Measurements from ENCODE around the gene DIP2A. TPM values are rescaled to one million over a fixed set of nuclear protein-coding genes. Genes with fewer than 3 reads are reported as not detected.
A peak's percentile ranks its signal among the peaks of the same experiment; 100 is the strongest.
"Not testable (repeated sequence)": the region's sequence is repeated elsewhere in the genome, so short reads cannot be mapped to it uniquely, and the experiment has no call there.

Gene DIP2A
- total RNA-seq, 1 donor from 2014 or later, result 57.2 TPM

DNA sequence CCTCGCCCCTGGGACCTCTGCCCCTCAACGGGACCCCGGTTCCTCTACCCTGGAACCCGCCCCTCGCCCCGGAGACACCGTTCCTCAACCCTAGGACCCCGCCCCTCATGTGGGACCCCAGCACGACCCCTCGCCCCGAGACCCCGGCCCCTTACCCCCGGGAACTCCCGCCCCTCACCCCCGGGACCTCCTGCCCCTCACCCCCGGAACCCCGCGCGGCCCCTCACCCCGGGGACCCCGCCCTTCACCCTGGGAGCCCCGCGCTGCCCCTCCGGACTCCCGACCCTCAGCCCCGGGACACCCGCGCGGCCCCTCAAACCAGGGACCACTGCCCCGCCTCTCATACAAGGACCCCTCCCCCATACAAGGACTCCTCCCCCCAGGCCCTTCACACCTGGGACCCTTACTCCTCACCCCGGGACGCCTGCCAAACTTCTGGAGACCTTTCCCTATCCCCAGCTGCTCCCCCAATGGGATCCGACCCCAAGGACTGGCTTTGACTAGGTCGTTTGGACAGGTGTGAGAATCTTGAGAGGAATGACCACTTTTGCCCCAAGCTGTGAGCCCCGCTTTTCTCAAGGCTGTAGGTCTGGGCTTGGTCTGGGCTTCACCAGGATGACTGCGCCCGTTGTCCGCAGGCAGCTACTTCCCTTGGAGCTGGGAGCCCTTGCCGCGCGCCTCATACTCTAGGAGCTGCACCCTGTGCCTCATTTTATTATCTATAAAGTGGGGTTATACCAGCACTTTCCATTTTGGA, 843 bp downstream of the DIP2A start:
- no peaks in the 10 kb centered on the region for H3K27me3 Mint-ChIP-seq (ENCODE audit: low read depth)
- peaks cover 5% of the 10 kb centered on the region for H3K36me3 Mint-ChIP-seq
- peak overlapping the region; percentile 86 for H3K4me3 Mint-ChIP-seq
- TF ChIP-seq, protein P1, sequence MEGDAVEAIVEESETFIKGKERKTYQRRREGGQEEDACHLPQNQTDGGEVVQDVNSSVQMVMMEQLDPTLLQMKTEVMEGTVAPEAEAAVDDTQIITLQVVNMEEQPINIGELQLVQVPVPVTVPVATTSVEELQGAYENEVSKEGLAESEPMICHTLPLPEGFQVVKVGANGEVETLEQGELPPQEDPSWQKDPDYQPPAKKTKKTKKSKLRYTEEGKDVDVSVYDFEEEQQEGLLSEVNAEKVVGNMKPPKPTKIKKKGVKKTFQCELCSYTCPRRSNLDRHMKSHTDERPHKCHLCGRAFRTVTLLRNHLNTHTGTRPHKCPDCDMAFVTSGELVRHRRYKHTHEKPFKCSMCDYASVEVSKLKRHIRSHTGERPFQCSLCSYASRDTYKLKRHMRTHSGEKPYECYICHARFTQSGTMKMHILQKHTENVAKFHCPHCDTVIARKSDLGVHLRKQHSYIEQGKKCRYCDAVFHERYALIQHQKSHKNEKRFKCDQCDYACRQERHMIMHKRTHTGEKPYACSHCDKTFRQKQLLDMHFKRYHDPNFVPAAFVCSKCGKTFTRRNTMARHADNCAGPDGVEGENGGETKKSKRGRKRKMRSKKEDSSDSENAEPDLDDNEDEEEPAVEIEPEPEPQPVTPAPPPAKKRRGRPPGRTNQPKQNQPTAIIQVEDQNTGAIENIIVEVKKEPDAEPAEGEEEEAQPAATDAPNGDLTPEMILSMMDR (IDR thresholded peaks at IDR 0.05; ENCODE audit: unreplicated experiment), result no peak
- DNase-seq (ENCODE audit: low spot score in 2 of 2, unreplicated experiment in 2 of 2), result no peak
- H3K9me3 Mint-ChIP-seq, result no peaks in the 10 kb centered on the region
- H3K27ac Mint-ChIP-seq, result peak overlapping the region; percentile 71
- peaks cover 26% of the 10 kb centered on the region for H3K4me1 Mint-ChIP-seq

DNA sequence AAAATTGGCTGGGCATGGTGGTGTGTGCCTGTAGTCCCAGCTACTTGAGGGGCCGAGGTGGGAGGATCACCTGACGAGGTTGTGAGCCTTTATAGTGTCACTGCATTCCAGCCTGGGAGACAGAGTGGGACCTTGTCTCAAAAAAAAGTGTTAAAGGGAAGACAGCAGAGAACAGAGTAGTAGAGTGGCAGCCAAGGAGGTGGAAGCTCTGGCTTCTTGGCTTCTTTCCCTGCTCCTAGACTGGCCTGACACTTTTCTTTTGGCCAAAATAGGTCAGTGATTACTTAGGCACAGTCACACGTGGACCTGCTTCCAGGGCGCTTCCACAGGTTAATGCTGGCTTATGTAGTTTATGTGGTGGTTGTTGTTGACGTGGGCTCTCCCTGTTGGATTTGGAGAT, 3.2 kb downstream of the DIP2A start:
- Mint-ChIP-seq H3K27me3 (ENCODE audit: low read depth) (no peaks in the 10 kb centered on the region), H3K36me3 (peaks cover 2% of the 10 kb centered on the region), H3K27ac (no peak overlapping the region), H3K9me3 (no peaks in the 10 kb centered on the region), H3K4me1 (peaks cover 10% of the 10 kb centered on the region), H3K4me3 (no peak overlapping the region)
- TF ChIP-seq, protein P1 (IDR thresholded peaks at IDR 0.05; ENCODE audit: unreplicated experiment), result no peak
- no peak for DNase-seq (ENCODE audit: low spot score in 2 of 2, unreplicated experiment in 2 of 2)

DNA sequence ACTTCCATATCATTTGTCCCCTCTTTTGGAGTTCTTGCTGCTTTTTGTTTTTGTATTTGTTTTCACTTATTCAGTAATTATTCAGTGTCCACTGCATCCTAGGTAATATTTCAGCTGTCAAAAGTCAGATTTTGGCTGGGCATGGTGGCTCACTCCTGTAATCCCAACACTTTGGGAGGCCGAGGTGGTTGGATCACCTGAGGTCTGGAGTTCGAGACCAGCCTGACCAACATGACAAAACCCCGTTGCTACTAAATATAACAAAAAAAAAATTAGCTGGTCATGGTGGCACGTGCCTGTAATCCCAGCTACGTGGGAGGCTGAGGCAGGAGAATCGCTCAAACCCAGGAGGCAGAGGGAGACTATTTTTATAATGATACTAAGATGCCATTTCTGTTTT, 6.5 kb downstream of the DIP2A start:
- H3K9me3 Mint-ChIP-seq; H3K27me3 Mint-ChIP-seq (ENCODE audit: low read depth); H3K36me3 Mint-ChIP-seq; H3K27ac Mint-ChIP-seq; DNase-seq (ENCODE audit: low spot score in 2 of 2, unreplicated experiment in 2 of 2); H3K4me3 Mint-ChIP-seq; H3K4me1 Mint-ChIP-seq: not testable (repeated sequence)

DNA sequence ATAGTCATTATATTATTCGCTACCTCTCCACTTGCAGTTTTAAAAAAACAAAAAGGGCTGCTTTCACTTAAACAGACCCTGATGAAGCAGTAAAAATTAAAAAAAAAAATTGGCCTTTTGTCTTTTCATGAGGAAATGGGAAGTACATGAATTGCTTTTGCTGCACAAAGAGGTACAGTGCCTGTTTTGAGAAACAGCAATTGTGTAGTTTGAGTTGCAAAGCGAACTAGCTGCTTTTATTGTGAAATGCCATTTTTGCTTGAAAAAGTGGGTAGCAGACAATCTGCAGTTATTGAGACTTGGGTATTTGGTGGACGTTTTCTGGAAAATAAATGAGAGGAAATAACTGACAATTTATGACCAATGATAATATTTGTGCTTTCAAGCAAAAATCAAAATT, 7.0 kb downstream of the DIP2A start:
- H3K27ac Mint-ChIP-seq, result no peak overlapping the region
- H3K36me3 Mint-ChIP-seq, result peaks cover 2% of the 10 kb centered on the region
- no peaks in the 10 kb centered on the region for H3K9me3 Mint-ChIP-seq
- TF ChIP-seq, protein P1 (IDR thresholded peaks at IDR 0.05; ENCODE audit: unreplicated experiment), result no peak
- H3K4me3 Mint-ChIP-seq, result no peak overlapping the region
- H3K4me1 Mint-ChIP-seq, result no peaks in the 10 kb centered on the region
- no peaks in the 10 kb centered on the region for H3K27me3 Mint-ChIP-seq (ENCODE audit: low read depth)
- DNase-seq (ENCODE audit: low spot score in 2 of 2, unreplicated experiment in 2 of 2), result no peak

DNA sequence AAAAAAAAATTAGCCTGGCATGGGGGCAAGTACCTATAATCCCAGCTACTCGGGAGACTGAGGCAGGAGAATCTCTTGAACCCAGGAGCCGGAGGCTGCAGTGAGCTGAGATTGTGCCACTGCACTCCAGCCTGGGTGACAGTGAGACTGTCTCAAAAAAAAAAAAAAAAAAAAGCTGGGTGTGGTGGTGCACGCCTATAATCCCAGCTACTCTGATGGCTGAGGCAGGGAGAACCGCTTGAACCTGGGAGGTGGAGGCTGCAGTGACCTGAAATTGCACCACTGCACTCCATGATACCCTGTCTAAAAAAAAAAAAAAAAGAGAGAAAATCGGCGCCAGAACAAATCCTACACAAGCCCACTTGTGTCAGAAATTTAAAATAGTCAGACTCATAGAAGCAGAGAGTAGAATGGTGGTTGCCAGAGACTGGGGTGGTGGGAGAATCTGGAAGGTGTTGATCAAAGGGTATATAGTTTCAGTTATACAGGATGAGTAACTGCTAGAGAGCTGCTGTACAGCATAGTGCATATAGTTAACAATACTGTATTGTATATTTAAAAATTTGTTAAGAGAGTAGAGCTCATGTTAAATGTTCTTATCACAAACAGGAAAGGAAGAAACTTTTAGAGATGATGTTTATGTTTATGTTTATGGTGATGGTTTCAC, 9.6 kb downstream of the DIP2A start:
- H3K4me3 Mint-ChIP-seq, result no peak overlapping the region
- H3K36me3 Mint-ChIP-seq, result peaks cover 2% of the 10 kb centered on the region
- TF ChIP-seq, protein P1 (IDR thresholded peaks at IDR 0.05; ENCODE audit: unreplicated experiment), result no peak
- no peaks in the 10 kb centered on the region for H3K4me1 Mint-ChIP-seq
- no peaks in the 10 kb centered on the region for H3K9me3 Mint-ChIP-seq
- no peak for DNase-seq (ENCODE audit: low spot score in 2 of 2, unreplicated experiment in 2 of 2)
- H3K27ac Mint-ChIP-seq, result peak overlapping the region; percentile 17
- H3K27me3 Mint-ChIP-seq (ENCODE audit: low read depth), result no peaks in the 10 kb centered on the region

DNA sequence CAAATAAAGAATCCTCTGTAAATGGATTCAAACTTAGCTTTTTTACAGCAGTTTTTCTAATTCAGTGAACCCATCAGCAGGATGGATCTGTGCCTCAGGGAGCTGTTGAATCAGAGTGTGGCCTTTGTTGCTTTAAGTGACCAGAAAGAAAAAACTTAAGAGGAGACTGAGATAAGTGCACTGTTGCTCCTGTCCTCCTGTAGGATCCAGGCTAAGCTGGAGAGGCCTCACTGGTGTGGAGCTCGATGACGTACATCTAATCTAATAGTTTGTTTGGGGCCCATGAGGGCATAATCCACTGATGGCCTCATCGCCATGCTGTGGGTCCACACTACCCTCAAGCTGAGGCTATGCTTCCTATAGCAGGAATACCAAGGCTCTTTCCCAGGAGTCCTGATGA, 10.6 kb downstream of the DIP2A start:
- TF ChIP-seq, protein P1 (IDR thresholded peaks at IDR 0.05; ENCODE audit: unreplicated experiment), result no peak
- H3K27ac Mint-ChIP-seq, result no peak overlapping the region
- H3K36me3 Mint-ChIP-seq, result peaks cover 2% of the 10 kb centered on the region
- no peaks in the 10 kb centered on the region for H3K9me3 Mint-ChIP-seq
- H3K4me3 Mint-ChIP-seq, result no peak overlapping the region
- no peak for DNase-seq (ENCODE audit: low spot score in 2 of 2, unreplicated experiment in 2 of 2)
- H3K27me3 Mint-ChIP-seq (ENCODE audit: low read depth), result no peaks in the 10 kb centered on the region
- H3K4me1 Mint-ChIP-seq, result no peaks in the 10 kb centered on the region
